Endodermal cell (in vitro differentiated cells): ENCODE results near the gene GTF3A. TPM values are rescaled to one million over a fixed set of nuclear protein-coding genes. Genes with fewer than 3 reads are reported as not detected.

Source experiments
- DNase-seq: peaks from one replicate; pipeline ENCODE4 v3.0.0-alpha.2; 2017
- H3K27ac ChIP-seq: 2 replicates; pipeline ENCODE4 v1.5.1; 2013; ENCODE audit warnings: mild to moderate bottlenecking, low read depth, low read length, moderate library complexity
- H3K27me3 ChIP-seq: 2 replicates; pipeline ENCODE4 v1.6.1; 2013; ENCODE audit warnings: mild to moderate bottlenecking, low read length, moderate library complexity; ENCODE audit not compliant: insufficient read depth, control insufficient read depth, poor library complexity, severe bottlenecking
- H3K36me3 ChIP-seq: 2 replicates; pipeline ENCODE4 v1.7.0; 2013; ENCODE audit warnings: mild to moderate bottlenecking, low read length, moderate library complexity; ENCODE audit not compliant: control insufficient read depth, insufficient read depth
- H3K4me1 ChIP-seq: one replicate; pipeline ENCODE4 v1.7.0; 2013; ENCODE audit warnings: low read length; ENCODE audit not compliant: control insufficient read depth, insufficient read depth
- H3K4me3 ChIP-seq: 2 replicates; pipeline ENCODE4 v1.5.1; 2013; ENCODE audit warnings: mild to moderate bottlenecking, low read length, moderate library complexity
- H3K9ac ChIP-seq: 2 replicates; pipeline ENCODE4 v1.6.1; 2013; ENCODE audit warnings: mild to moderate bottlenecking, low read length, moderate library complexity; ENCODE audit not compliant: poor library complexity, severe bottlenecking; ENCODE audit errors: extremely low read depth
- H3K9me3 ChIP-seq: 2 replicates; pipeline ENCODE4 v1.6.1; 2013; ENCODE audit warnings: mild to moderate bottlenecking, low read length, moderate library complexity; ENCODE audit not compliant: control insufficient read depth
- H3K27ac Mint-ChIP-seq: 2 replicates; pipeline ENCODE4 v1.8.0; 2020; ENCODE audit warnings: mixed read lengths
- H3K27me3 Mint-ChIP-seq: 2 replicates; pipeline ENCODE4 v1.8.0; 2021; ENCODE audit warnings: mild to moderate bottlenecking, mixed read lengths; ENCODE audit not compliant: insufficient read depth
- H3K36me3 Mint-ChIP-seq: 2 replicates; pipeline ENCODE4 v1.8.0; 2020; ENCODE audit warnings: low read depth, mixed read lengths
- H3K4me1 Mint-ChIP-seq: 2 replicates; pipeline ENCODE4 v1.8.0; 2020; ENCODE audit warnings: mixed read lengths
- H3K4me3 Mint-ChIP-seq: 2 replicates; pipeline ENCODE4 v1.8.0; 2020; ENCODE audit warnings: mild to moderate bottlenecking, moderate library complexity, mixed read lengths
- H3K9me3 Mint-ChIP-seq: 2 replicates; pipeline ENCODE4 v1.8.0; 2020; ENCODE audit warnings: mild to moderate bottlenecking, mixed read lengths
- WGBS, 2 experiments: methylation state at CpG; one replicate each; pipeline versions ENCODE4 v1.1.5 to v1.1.7; 2013; ENCODE audit warnings: missing lambda C conversion rate in 2 of 2, mixed read lengths in 1 of 2; ENCODE audit not compliant: insufficient coverage in 1 of 2, insufficient read length in 1 of 2; 5-methylcytosine and 5-hydroxymethylcytosine counted together
- total RNA-seq, 2 donors: library from RNA; stranded (reverse); fragmentation: NEBNext Ultra II Directional in 1 of 2; extraction: Animal tissue kit (Norgen Biotek cat#: 25700) in 1 of 2; gene quantifications; 2 replicates in 1 of 2; 3 replicates in 1 of 2; pipeline ENCODE4 v1.2.1, GENCODE V29; 2021
- TF ChIP-seq, protein P1 (sequence below): fragments of 200-600 bp; sonication (generic); conservative IDR thresholded peaks from 2 replicates; pipeline ENCODE4 v1.5.0; 2021; ENCODE audit warnings: antibody characterized with exemption, mild to moderate bottlenecking

GTF3A gene
- total RNA-seq, 2 donors from 2014 or later = 70.4 to 80.0 TPM

DNA sequence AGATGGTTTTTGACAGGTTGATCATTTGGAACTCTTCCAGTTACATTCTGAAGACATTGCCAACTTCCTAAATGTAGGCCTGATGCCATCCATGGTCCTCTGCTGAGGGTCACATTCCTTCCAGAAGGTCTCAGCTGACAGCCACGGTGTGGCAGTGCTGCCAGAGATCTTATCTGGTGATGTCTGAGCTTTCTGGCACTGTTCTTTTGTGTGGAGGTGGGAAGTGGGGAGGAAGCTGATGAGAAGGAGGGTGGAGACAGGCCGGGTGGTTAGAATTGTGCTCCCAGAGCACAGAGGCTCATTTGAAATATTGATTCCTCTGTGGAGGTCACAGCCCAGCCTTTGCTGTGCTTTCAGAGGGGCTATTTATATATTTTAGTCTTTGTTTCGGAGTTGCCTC is 42.1 kb downstream of the GTF3A start:
- Histone ChIP-seq H3K9me3 (no peaks in the 10 kb centered on the region), H3K36me3 (no peaks in the 10 kb centered on the region), H3K4me3 (no peak overlapping the region), H3K27me3 (no peaks in the 10 kb centered on the region), H3K4me1 (no peaks in the 10 kb centered on the region), H3K27ac (no peak overlapping the region), H3K9ac (no peak overlapping the region)
- no peak overlapping the region for H3K4me3 Mint-ChIP-seq
- peaks cover 3% of the 10 kb centered on the region for H3K27me3 Mint-ChIP-seq
- H3K36me3 Mint-ChIP-seq = no peaks in the 10 kb centered on the region
- DNase-seq = no peak
- H3K4me1 Mint-ChIP-seq = no peaks in the 10 kb centered on the region
- H3K27ac Mint-ChIP-seq = no peak overlapping the region
- TF ChIP-seq, protein P1, sequence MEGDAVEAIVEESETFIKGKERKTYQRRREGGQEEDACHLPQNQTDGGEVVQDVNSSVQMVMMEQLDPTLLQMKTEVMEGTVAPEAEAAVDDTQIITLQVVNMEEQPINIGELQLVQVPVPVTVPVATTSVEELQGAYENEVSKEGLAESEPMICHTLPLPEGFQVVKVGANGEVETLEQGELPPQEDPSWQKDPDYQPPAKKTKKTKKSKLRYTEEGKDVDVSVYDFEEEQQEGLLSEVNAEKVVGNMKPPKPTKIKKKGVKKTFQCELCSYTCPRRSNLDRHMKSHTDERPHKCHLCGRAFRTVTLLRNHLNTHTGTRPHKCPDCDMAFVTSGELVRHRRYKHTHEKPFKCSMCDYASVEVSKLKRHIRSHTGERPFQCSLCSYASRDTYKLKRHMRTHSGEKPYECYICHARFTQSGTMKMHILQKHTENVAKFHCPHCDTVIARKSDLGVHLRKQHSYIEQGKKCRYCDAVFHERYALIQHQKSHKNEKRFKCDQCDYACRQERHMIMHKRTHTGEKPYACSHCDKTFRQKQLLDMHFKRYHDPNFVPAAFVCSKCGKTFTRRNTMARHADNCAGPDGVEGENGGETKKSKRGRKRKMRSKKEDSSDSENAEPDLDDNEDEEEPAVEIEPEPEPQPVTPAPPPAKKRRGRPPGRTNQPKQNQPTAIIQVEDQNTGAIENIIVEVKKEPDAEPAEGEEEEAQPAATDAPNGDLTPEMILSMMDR = no peak
- WGBS, 2 experiments = 81 to 83% methylated on average over 1 to 3 of the region's 3 CpGs
- peaks cover 3% of the 10 kb centered on the region for H3K9me3 Mint-ChIP-seq

DNA sequence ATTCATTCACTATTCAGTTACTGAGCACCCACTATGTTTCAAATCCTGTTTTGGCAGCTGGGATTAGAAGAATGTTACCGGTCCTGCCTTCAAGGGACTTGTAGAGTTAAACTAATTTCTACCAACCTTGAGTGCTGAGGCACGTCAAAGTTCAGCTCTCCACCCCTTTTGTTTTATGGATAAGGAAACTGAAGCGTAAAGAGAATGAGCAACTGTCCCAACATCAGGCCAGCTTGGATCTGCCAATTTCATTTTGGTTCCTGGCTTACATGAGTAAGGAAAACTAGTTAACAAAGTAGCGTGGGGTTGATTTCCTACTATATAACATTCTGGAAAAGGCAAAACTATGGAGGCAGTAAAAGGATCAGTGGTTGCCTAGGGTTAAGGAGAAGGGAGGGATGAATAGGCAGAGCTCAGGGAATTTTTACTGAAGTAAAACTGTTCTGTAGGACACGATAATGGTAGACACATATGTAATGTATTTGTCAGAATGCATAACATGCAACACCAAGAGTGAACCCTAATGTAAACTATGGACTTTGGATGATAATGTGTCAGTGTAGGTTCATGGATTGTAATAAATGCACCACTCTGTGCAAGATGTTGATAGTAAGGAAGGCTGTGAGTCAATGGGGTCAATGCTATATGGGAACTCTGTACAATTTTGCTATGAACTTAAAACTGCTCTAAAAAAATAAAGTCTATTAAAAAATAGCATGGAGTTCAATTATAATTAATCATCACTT is 45.8 kb downstream of the GTF3A start:
- Histone ChIP-seq H3K27me3 (no peaks in the 10 kb centered on the region), H3K27ac (no peak overlapping the region), H3K4me3 (no peak overlapping the region), H3K4me1 (no peaks in the 10 kb centered on the region), H3K9ac (no peak overlapping the region), H3K36me3 (no peaks in the 10 kb centered on the region), H3K9me3 (no peaks in the 10 kb centered on the region)
- H3K27ac Mint-ChIP-seq = no peak overlapping the region
- DNase-seq = no peak
- H3K36me3 Mint-ChIP-seq = no peaks in the 10 kb centered on the region
- WGBS, 2 experiments = 92 to 93% methylated on average over 5 of the region's 5 CpGs
- peaks cover 3% of the 10 kb centered on the region for H3K9me3 Mint-ChIP-seq
- TF ChIP-seq, protein P1 = no peak
- no peaks in the 10 kb centered on the region for H3K4me1 Mint-ChIP-seq
- H3K4me3 Mint-ChIP-seq = no peak overlapping the region
- H3K27me3 Mint-ChIP-seq = peaks cover 3% of the 10 kb centered on the region

DNA sequence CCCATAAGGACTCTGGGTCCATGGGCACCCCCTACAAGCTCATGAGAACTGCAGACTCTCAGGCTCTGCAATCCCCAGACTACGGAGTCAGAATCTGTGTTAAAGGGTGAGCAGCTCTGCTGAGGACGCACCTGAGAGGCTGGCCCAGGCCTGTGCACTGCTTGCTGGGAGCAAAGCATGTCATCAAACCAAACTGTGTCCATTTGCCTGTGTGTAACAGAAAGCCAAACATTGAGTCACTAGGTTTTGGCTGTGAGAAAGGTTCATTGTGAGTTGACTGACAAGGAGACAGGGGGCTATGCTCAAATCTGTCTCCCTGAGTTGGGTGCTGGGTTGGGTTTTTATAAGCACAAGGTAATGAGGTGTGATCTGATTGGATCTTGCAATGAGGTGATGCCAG is 48.0 kb downstream of the GTF3A start:
- Mint-ChIP-seq H3K4me1 (peaks cover 4% of the 10 kb centered on the region), H3K36me3 (no peaks in the 10 kb centered on the region), H3K4me3 (no peak overlapping the region), H3K27me3 (no peaks in the 10 kb centered on the region), H3K9me3 (peaks cover 3% of the 10 kb centered on the region), H3K27ac (no peak overlapping the region)
- H3K36me3 ChIP-seq = no peaks in the 10 kb centered on the region
- H3K27me3 ChIP-seq = no peaks in the 10 kb centered on the region
- no peak overlapping the region for H3K27ac ChIP-seq
- H3K9me3 ChIP-seq = no peaks in the 10 kb centered on the region
- TF ChIP-seq, protein P1 = no peak
- 93% methylated on average over 2 of the region's 2 CpGs; no CpG with 5 or more reads in 1 of the 2 experiments for WGBS, 2 experiments
- H3K9ac ChIP-seq = no peak overlapping the region
- H3K4me3 ChIP-seq = no peak overlapping the region
- no peak for DNase-seq
- H3K4me1 ChIP-seq = no peaks in the 10 kb centered on the region
